HG03457 (cell line): ENCODE results near the gene PARK7.
"Not testable (repeated sequence)": the region's sequence is repeated elsewhere in the genome, so short reads cannot be mapped to it uniquely, and the experiment has no call there.

ENCODE experiments used
- ATAC-seq: cut with Tn5 transposase; IDR thresholded peaks from one replicate; pipeline ENCODE4 v1.9.1; 2021; ENCODE audit warnings: moderate number of reproducible peaks; ENCODE audit not compliant: unreplicated experiment

Gene PARK7

GRCh38 chr1:7942214-7942921, 19.1 kb upstream of the PARK7 start:
- ATAC-seq = no peak

- ATAC-seq = no peak
Measured at GRCh38 chr1:7943251-7943650, 18.3 kb upstream of the PARK7 start.

DNA sequence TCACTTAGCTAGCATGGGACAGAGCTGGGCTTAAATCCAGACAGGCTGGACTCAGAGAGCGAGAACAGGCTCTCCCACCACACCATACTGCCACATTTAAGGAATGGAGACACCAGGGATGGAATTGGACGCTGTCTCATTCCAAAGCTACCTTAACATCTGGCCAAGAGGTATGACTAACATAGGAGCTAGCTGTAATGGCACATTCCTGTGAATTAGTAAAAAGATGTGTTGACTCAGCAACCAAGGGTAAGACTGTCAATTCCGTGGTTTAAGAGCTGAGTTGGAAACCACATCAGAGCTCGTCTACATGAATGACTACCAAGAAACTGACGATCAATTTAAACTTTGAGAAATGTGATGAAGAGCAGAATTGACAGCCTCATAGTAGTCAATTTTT, 12.6 kb upstream of the PARK7 start:
- ATAC-seq = no peak

GRCh38 chr1:7952791-7953190, 8.7 kb upstream of the PARK7 start:
- not testable (repeated sequence) for ATAC-seq

- peak; percentile 82 for ATAC-seq
Measured at GRCh38 chr1:7953850-7954609, 7.5 kb upstream of the PARK7 start.

DNA sequence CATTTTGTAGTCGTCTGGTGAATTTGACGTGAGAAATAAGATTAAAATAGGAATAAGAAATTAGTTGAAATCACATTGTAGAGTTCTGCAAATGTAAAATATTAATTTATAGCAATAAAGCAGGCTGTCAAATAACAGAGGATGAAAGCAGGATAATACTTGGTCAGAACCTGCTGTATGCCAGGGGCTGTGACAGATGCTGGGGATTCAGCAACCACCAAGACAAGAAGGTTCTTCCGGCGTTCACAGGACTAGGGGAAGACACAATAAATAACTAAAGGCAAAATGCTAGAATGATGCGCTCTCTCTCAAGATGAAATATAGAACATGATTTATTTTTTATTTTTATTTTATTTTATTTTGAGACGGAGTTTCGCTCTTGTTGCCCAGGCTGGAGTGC, 6.8 kb upstream of the PARK7 start:
- ATAC-seq = no peak

- ATAC-seq = no peak
Measured at GRCh38 chr1:7956218-7957032, 5.1 kb upstream of the PARK7 start.

DNA sequence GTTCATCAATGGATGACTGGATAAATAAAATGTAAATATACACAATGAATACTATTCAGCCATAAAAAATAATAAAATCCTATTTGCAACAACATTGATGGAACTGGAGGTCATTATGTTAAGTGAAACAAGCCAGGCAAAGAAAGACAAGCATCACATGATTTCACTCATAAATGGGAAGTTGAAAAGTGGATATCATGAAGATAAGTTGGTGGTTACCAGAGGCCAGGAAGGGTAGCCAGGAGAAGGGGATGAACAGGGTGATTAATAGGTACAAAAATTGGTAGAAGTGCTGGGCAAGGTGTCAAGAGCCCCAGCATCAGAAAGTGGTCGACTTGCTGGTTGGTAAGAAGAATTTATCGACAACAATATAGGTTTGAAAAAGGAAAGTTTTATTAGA, 1.3 kb upstream of the PARK7 start:
- ATAC-seq = no peak

- ATAC-seq = no peak
Measured at GRCh38 chr1:7960867-7961215, 670 bp upstream of the PARK7 start.

GRCh38 chr1:7962014-7962335, 464 bp downstream of the PARK7 start:
- peak; percentile 12 for ATAC-seq

- ATAC-seq = no peak
Measured at GRCh38 chr1:7962636-7963377, 1.3 kb downstream of the PARK7 start.

- not testable (repeated sequence) for ATAC-seq
Measured at GRCh38 chr1:7963378-7963730, 1.8 kb downstream of the PARK7 start.

- ATAC-seq = not testable (repeated sequence)
Measured at GRCh38 chr1:7963841-7964240, 2.3 kb downstream of the PARK7 start.

DNA sequence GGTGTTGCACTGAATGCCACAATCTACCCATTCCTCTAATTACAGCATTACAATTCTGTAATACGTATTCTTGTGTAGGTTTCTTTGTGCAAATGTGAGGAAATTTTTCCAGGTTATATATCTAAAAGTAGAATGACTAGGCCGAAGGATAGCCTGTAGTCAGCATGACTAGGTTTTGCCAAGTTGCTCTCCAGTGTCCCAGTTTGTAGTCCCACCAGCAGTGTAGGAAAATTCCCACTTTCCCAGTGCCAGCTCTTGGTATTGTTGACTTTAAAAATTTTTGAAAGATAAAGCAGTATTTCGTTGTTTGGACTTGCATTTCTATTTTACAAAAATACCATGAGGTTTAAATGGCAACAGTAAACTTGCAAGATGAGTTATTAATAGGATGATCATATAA, 3.0 kb downstream of the PARK7 start:
- ATAC-seq = no peak

- ATAC-seq = no peak
Measured at GRCh38 chr1:7967196-7967595, 5.7 kb downstream of the PARK7 start.

DNA sequence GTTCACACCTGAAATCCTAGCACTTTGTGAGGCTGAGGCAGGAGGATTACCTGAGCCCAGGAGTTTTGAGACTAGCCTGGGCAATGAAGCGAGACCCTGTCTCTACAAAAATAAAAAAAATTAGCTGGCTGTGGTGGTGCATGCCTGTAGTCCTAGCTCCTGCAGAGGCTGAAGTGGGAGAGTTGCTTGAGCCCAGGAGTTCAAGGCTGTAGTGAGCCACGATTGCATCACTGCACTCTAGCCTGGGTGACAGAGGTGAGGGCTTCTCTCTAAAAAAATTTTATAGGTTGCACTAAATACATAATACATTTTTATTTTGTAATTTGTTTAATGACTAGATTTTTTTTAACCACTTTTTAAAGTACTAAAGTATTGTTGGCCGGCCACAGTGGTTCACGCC, 6.1 kb downstream of the PARK7 start:
- no peak for ATAC-seq

- ATAC-seq = no peak
Measured at GRCh38 chr1:7970246-7970645, 8.7 kb downstream of the PARK7 start.

- no peak for ATAC-seq
Measured at GRCh38 chr1:7971024-7971423, 9.5 kb downstream of the PARK7 start.

DNA sequence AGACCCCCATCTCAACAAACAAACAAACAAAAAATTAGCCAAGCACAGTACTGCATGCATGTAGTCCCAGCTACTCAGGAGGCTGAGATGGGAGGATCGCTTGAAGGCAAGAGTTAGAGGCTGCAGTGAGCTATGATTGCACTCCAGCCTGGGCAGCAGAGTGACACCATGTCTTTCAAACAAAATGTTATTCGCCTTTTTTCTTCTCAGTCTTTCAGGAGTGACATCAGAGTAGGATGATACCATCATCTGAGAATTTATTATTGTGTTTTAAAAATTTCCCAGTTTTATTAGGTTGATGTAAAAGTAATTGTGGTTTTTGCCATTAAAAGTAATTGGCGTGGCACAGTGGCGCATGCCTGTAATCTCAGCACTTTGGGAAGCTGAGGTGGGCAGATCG, 10.8 kb downstream of the PARK7 start:
- no peak for ATAC-seq

DNA sequence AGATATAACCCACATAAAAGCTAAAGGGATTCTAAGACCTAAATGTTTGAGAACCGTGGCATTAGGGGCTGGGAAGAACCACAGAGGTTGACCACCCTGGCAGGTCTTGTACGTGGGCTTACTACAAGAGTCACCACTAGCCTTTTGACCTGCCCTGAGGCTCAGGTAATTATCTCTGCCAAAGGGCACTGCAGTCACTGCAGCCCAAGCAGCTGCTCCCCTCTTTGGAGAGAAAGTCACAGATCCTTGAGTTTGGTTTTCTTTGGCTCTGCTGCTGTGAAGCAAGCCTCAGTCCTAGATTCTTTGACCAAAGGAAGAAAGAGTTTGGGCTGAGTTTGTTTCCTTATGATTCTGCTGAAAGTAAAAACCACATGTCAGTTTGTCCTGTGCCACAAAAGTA, 11.6 kb downstream of the PARK7 start:
- ATAC-seq = no peak

- ATAC-seq = no peak
Measured at GRCh38 chr1:7975212-7975865, 13.8 kb downstream of the PARK7 start.
